Islet of Langerhans (tissue), 1 donor: ENCODE measurements around the gene SHLD3.
"Not testable (repeated sequence)": the region's sequence is repeated elsewhere in the genome, so short reads cannot be mapped to it uniquely, and the experiment has no call there.

Experiments
- FAIRE-seq: peaks from one replicate; lab custom pipeline; 2011; peaks lifted over from hg19 to GRCh38; lab: Jason Lieb, UNC

Gene SHLD3

GRCh38 chr5:65624571-65625555, at the start of gene SHLD3, which contains the start of gene TRAPPC13:
Gene SHLD3, plus strand, starts transcription at chr5:65625027. Its CDS starts 4,561 bp downstream, at chr5:65629588.
Gene TRAPPC13, plus strand, starts transcription at chr5:65625027. Its CDS starts 34 bp downstream, at chr5:65625061.
- FAIRE-seq = peak; percentile 76

GRCh38 chr5:65577141-65577540, 47.7 kb upstream of the SHLD3 start:
- no peak for FAIRE-seq

- FAIRE-seq = peak; percentile 92
These were observed 36.1 kb upstream of the SHLD3 start for GRCh38 chr5:65588694-65589093.

- FAIRE-seq = not testable (repeated sequence)
These were observed 23.1 kb upstream of the SHLD3 start for GRCh38 chr5:65601761-65602160.

GRCh38 chr5:65611524-65611923, 13.3 kb upstream of the SHLD3 start:
- FAIRE-seq = peak; percentile 71

GRCh38 chr5:65612298-65612907, 12.4 kb upstream of the SHLD3 start:
- FAIRE-seq = no peak

- FAIRE-seq = no peak
These were observed 4.8 kb upstream of the SHLD3 start for GRCh38 chr5:65620021-65620420.

GRCh38 chr5:65621961-65622360, 2.9 kb upstream of the SHLD3 start:
- not testable (repeated sequence) for FAIRE-seq

GRCh38 chr5:65623482-65623881, 1.3 kb upstream of the SHLD3 start:
- no peak for FAIRE-seq

GRCh38 chr5:65624025-65624570, 729 bp upstream of the SHLD3 start, which contains the start of gene TRIM23:
Gene TRIM23, minus strand, starts transcription at chr5:65624333. Its CDS starts 59 bp downstream, at chr5:65624274.
- no peak for FAIRE-seq

GRCh38 chr5:65625743-65626142, 916 bp downstream of the SHLD3 start:
- no peak for FAIRE-seq

GRCh38 chr5:65630981-65631380, 6.2 kb downstream of the SHLD3 start:
- FAIRE-seq = no peak

- no peak for FAIRE-seq
These were observed 15.4 kb downstream of the SHLD3 start for GRCh38 chr5:65640240-65640639.

- no peak for FAIRE-seq
These were observed 22.1 kb downstream of the SHLD3 start for GRCh38 chr5:65646938-65647337.

GRCh38 chr5:65647941-65648340, 23.1 kb downstream of the SHLD3 start:
- no peak for FAIRE-seq

GRCh38 chr5:65651144-65651543, 26.3 kb downstream of the SHLD3 start:
- FAIRE-seq = no peak

- FAIRE-seq = no peak
These were observed 29.9 kb downstream of the SHLD3 start for GRCh38 chr5:65654713-65655112.

GRCh38 chr5:65663804-65664521, 39.1 kb downstream of the SHLD3 start:
- FAIRE-seq = no peak

- FAIRE-seq = no peak
These were observed 43.9 kb downstream of the SHLD3 start for GRCh38 chr5:65668696-65669095.

GRCh38 chr5:65672796-65673195, 48.0 kb downstream of the SHLD3 start:
- FAIRE-seq = no peak

- no peak for FAIRE-seq
These were observed 49.9 kb downstream of the SHLD3 start for GRCh38 chr5:65674749-65675148.

GRCh38 chr5:65676056-65676455, 51.2 kb downstream of the SHLD3 start:
- FAIRE-seq = not testable (repeated sequence)
